GM18526 (cell line): ENCODE data around the gene PARD6G.

Experiments
- POLR2A ChIP-seq: IDR thresholded peaks from 3 replicates; pipeline ENCODE4 v1.6.1; 2011; ENCODE audit not compliant: insufficient read length; ENCODE audit errors: extremely low read depth

PARD6G gene

GRCh38 chr18:80225685-80226084, 21.6 kb downstream of the PARD6G start:
- TF ChIP-seq POLR2A: no peak

- no peak for TF ChIP-seq POLR2A
Measured at GRCh38 chr18:80223581-80224148, 23.6 kb downstream of the PARD6G start.

- TF ChIP-seq POLR2A: no peak
Measured at GRCh38 chr18:80218341-80219227, 28.7 kb downstream of the PARD6G start.

GRCh38 chr18:80213182-80213581, 34.1 kb downstream of the PARD6G start:
- TF ChIP-seq POLR2A: no peak

DNA sequence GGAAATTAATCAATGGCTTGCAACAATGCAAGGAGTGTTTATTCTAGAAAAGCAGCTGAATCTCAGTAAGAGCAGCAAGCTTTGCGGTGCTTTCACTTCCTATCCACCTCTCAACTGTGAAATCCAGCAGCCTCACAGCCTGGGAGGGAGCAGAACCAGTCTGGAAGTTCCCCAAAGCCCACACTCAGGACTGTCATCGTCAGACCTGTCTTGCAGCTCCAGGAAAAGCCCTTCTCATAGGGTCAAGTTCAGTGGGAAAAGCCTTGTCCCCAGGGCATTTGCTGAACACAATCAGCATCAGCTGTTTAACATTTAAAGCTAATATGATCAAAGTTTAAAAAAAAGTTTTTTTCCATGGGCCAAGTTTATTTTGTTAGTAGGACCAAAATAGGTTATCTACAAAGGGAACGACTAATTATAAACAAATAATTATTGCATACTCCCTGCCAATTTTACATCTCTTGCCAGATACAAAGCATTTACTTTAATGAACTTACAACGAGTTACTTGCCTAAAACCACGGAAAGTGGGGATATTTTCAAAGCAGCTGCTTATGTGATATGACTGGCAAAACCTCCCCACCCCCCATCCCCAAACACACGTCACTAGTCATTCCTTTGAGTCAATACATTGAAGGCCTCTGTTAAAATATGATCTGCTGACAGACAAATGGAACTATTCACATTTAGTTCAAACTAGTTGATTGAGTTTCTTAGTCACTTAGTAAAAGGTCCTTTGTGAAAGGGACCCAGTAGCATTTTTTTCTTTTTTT, 36.8 kb downstream of the PARD6G start:
- no peak for TF ChIP-seq POLR2A

- no peak for TF ChIP-seq POLR2A
Measured at GRCh38 chr18:80208620-80209019, 38.7 kb downstream of the PARD6G start.

DNA sequence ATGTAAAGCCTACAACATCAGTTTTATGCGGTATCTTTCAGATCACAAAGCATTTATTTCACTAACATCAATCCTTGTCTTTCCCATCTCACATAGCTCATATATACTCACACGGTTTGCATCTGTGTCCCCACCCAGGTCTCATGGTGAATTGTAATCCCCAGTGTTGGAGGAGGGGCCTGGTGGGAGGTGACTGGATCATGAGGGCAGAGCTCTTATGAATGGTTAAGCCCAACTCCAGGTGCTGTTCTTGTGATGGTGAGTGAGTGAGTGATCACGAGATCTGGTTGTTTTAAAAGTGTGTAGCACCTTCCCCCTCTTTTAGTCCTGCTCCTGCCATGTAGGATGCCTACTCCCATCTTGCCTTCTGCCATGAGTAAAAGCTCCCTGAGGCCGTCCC, 42.0 kb downstream of the PARD6G start:
- no peak for TF ChIP-seq POLR2A

- TF ChIP-seq POLR2A: no peak
Measured at GRCh38 chr18:80204142-80204541, 43.2 kb downstream of the PARD6G start.

GRCh38 chr18:80203249-80203648, 44.1 kb downstream of the PARD6G start:
- no peak for TF ChIP-seq POLR2A

GRCh38 chr18:80202264-80202998, 44.9 kb downstream of the PARD6G start:
- no peak for TF ChIP-seq POLR2A

DNA sequence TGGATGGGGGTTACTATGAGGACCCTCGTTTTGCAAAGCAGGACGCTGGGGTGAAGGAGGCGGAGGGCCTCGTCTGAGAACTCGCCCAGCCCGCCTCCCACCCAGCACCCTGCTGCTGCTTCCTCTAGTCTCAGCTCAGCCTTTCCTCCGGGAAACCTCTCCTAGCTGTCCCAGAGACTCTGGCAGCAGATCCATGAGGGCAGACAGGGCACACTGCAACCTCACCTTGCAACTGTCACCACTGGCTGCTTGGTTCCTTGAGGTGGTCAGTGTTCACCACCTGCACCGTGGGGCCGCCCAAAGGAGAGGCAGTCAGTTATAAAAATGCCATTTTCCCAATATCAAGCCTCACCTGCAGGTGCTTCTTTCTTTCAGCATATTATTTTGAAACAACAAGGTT, 45.6 kb downstream of the PARD6G start:
- no peak for TF ChIP-seq POLR2A

GRCh38 chr18:80200932-80201672, 46.2 kb downstream of the PARD6G start:
- no peak for TF ChIP-seq POLR2A

- TF ChIP-seq POLR2A: no peak
Measured at GRCh38 chr18:80200171-80200931, 47.0 kb downstream of the PARD6G start.
